Hematopoietic multipotent progenitor cell treated with erythropoietin and hydrocortisone succinate and interleukin-3 and kit ligand, for 8 days (in vitro differentiated cells): ENCODE results near the gene CIITA.
"Not testable (repeated sequence)": the region's sequence is repeated elsewhere in the genome, so short reads cannot be mapped to it uniquely, and the experiment has no call there.

Experiments used
- DNase-seq: peaks from one replicate; pipeline ENCODE4 v3.0.0-alpha.2; 2015

Gene CIITA

GRCh38 chr16:10876799-10877341 is at the start of gene CIITA:
Gene CIITA (plus strand): TSS chr16:10877202. CDS start chr16:10877331, 129 bp downstream.
- peak; percentile 86 for DNase-seq

- DNase-seq: no peak
Observed at GRCh38 chr16:10827691-10828341, 49.2 kb upstream of the CIITA start.

- DNase-seq: peak; percentile 51
Observed at GRCh38 chr16:10828851-10829366, 48.1 kb upstream of the CIITA start.

GRCh38 chr16:10829390-10830098 is 47.5 kb upstream of the CIITA start:
- DNase-seq: not testable (repeated sequence)

- not testable (repeated sequence) for DNase-seq
Observed at GRCh38 chr16:10830240-10830639, 46.8 kb upstream of the CIITA start.

- DNase-seq: no peak
Observed at GRCh38 chr16:10831894-10832886, 44.8 kb upstream of the CIITA start.

- no peak for DNase-seq
Observed at GRCh38 chr16:10833271-10833670, 43.7 kb upstream of the CIITA start.

GRCh38 chr16:10834130-10834529 is 42.9 kb upstream of the CIITA start:
- no peak for DNase-seq

- DNase-seq: no peak
Observed at GRCh38 chr16:10834766-10835165, 42.2 kb upstream of the CIITA start.

- DNase-seq: no peak
Observed at GRCh38 chr16:10835281-10835931, 41.6 kb upstream of the CIITA start.

GRCh38 chr16:10836174-10836853 is 40.7 kb upstream of the CIITA start:
- DNase-seq: no peak

GRCh38 chr16:10838621-10839278 is 38.3 kb upstream of the CIITA start:
- no peak for DNase-seq

GRCh38 chr16:10839279-10839666 is 37.7 kb upstream of the CIITA start:
- no peak for DNase-seq

- DNase-seq: no peak
Observed at GRCh38 chr16:10840703-10841102, 36.3 kb upstream of the CIITA start.

- no peak for DNase-seq
Observed at GRCh38 chr16:10846213-10846998, 30.6 kb upstream of the CIITA start.

GRCh38 chr16:10847176-10847575 is 29.8 kb upstream of the CIITA start:
- DNase-seq: no peak

- DNase-seq: no peak
Observed at GRCh38 chr16:10849736-10850477, 27.1 kb upstream of the CIITA start.

GRCh38 chr16:10850478-10850850 is 26.5 kb upstream of the CIITA start:
- DNase-seq: no peak

GRCh38 chr16:10851512-10851911 is 25.5 kb upstream of the CIITA start:
- DNase-seq: no peak

GRCh38 chr16:10852286-10852685 is 24.7 kb upstream of the CIITA start:
- peak; percentile 17 for DNase-seq
